SK-N-SH (cell line): ENCODE results near the gene CORO6. TPM values are rescaled to one million over a fixed set of nuclear protein-coding genes. Genes with fewer than 3 reads are reported as not detected.

ENCODE experiments used
- CTCF ChIA-PET: fragments of 300-600, 350-600 bp; formaldehyde crosslinking; extraction: SDS; loops from one replicate; lab custom pipeline; 2021; lab: Yijun Ruan, JAX
- POLR2A ChIA-PET: fragments of 350-600 bp; sonication (Branson Sonifier 250); formaldehyde crosslinking; extraction: SDS; loops from one replicate; lab custom pipeline; 2020; ENCODE audit warnings: antibody characterized with exemption, inconsistent platforms; lab: Yijun Ruan, JAX
- DNase-seq: peaks from one replicate; pipeline ENCODE4 v3.0.0; 2012
- H2AFZ ChIP-seq: fragments of 200-600 bp; sonication (generic); 2 replicates; pipeline ENCODE4 v1.8.1; 2016; ENCODE audit warnings: antibody characterized with exemption, mild to moderate bottlenecking, low read depth
- H3F3A ChIP-seq: fragments of 200-600 bp; sonication (generic); replicated peaks from 2 replicates; pipeline ENCODE3; 2016; ENCODE audit warnings: antibody characterized with exemption, mild to moderate bottlenecking; ENCODE audit not compliant: insufficient read depth
- H3K27ac ChIP-seq, 2 experiments: fragments of 200-500 bp in 1 of 2; fragments of 200-600 bp in 1 of 2; sonication (Bioruptor generic) in 1 of 2; sonication (generic), shearing (Covaris generic) in 1 of 2; 2 replicates each; pipeline versions ENCODE4 v1.5.1 to v1.6.1; 2014 to 2016; ENCODE audit warnings: low read depth in 2 of 2, inconsistent platforms in 1 of 2, low read length in 1 of 2, mild to moderate bottlenecking in 1 of 2, mixed read lengths in 1 of 2
- H3K27me3 ChIP-seq: fragments of 200-600 bp; sonication (generic), shearing (Covaris generic); 2 replicates; pipeline ENCODE4 v1.6.1; 2016; ENCODE audit warnings: mixed run types; ENCODE audit not compliant: insufficient read depth
- H3K36me3 ChIP-seq, 2 experiments: fragments of 200-500 bp in 1 of 2; fragments of 200-600 bp in 1 of 2; sonication (Bioruptor generic) in 1 of 2; sonication (generic) in 1 of 2; replicated peaks in 1 of 2; 2 replicates each; pipeline versions ENCODE3 to v1.5.1; 2014 to 2016; ENCODE audit warnings: low read length in 1 of 2, mild to moderate bottlenecking in 1 of 2; ENCODE audit not compliant: insufficient read depth in 2 of 2, control insufficient read depth in 1 of 2
- H3K4me1 ChIP-seq, 2 experiments: fragments of 200-500 bp in 1 of 2; fragments of 200-600 bp in 1 of 2; sonication (Bioruptor generic) in 1 of 2; sonication (generic), shearing (Covaris generic) in 1 of 2; 2 replicates each; pipeline versions ENCODE4 v1.5.1 to v1.6.1; 2014 to 2016; ENCODE audit warnings: low read depth in 1 of 2, low read length in 1 of 2, mixed run types in 1 of 2; ENCODE audit not compliant: insufficient read depth in 2 of 2, control insufficient read depth in 1 of 2
- H3K4me2 ChIP-seq: fragments of 200-600 bp; sonication (generic), shearing (Covaris generic); 2 replicates; pipeline ENCODE4 v1.6.1; 2017; ENCODE audit warnings: mixed run types
- H3K4me3 ChIP-seq, 2 experiments: fragments of 200-500 bp in 1 of 2; fragments of 200-600 bp in 1 of 2; sonication (Bioruptor generic) in 1 of 2; sonication (generic), shearing (Covaris generic) in 1 of 2; 2 replicates each; pipeline versions ENCODE4 v1.5.1 to v1.8.1; 2014 to 2016; ENCODE audit warnings: low read depth in 2 of 2, inconsistent platforms in 1 of 2, low read length in 1 of 2, mild to moderate bottlenecking in 1 of 2, mixed read lengths in 1 of 2, moderate library complexity in 1 of 2
- H3K79me2 ChIP-seq: fragments of 200-600 bp; sonication (generic); 2 replicates; pipeline ENCODE4 v1.8.1; 2017; ENCODE audit warnings: mild to moderate bottlenecking; ENCODE audit not compliant: insufficient read depth
- H3K9ac ChIP-seq: fragments of 200-600 bp; sonication (generic); 2 replicates; pipeline ENCODE4 v1.6.1; 2017; ENCODE audit warnings: mixed run types
- H3K9me2 ChIP-seq: fragments of 200-600 bp; sonication (generic); 2 replicates; pipeline ENCODE4 v1.6.1; 2017; ENCODE audit warnings: mixed run types
- H3K9me3 ChIP-seq: fragments of 200-600 bp; sonication (generic); 2 replicates; pipeline ENCODE4 v1.6.1; 2017; ENCODE audit warnings: mixed run types, mild to moderate bottlenecking, moderate library complexity
- H4K20me1 ChIP-seq: fragments of 200-600 bp; sonication (generic); 2 replicates; pipeline ENCODE4 v1.6.1; 2017; ENCODE audit warnings: mild to moderate bottlenecking, mixed run types; ENCODE audit not compliant: insufficient read depth
- CHD2 ChIP-seq: fragments of 150-350 bp; IDR thresholded peaks from 2 replicates; pipeline ENCODE4 v1.6.1; 2018; ENCODE audit warnings: low read length; ENCODE audit not compliant: partially characterized antibody
- EP300 ChIP-seq, 2 experiments: IDR thresholded peaks; 2 replicates each; pipeline versions ENCODE4 v1.4.0 to v1.6.1; 2012; ENCODE audit warnings: borderline replicate concordance in 1 of 2, low read depth in 1 of 2, low read length in 1 of 2
- FOSL2 ChIP-seq: IDR thresholded peaks from 2 replicates; pipeline ENCODE4 v1.4.0; 2012; ENCODE audit warnings: low read depth, mild to moderate bottlenecking, moderate library complexity, borderline replicate concordance
- FOXM1 ChIP-seq: IDR thresholded peaks from 2 replicates; pipeline ENCODE4 v1.4.0; 2012; ENCODE audit warnings: low read depth, mild to moderate bottlenecking
- GATA2 ChIP-seq: sonication (generic); formaldehyde crosslinking; IDR thresholded peaks from 2 replicates; pipeline ENCODE4 v1.5.0; 2020; ENCODE audit warnings: mild to moderate bottlenecking, missing genetic modification reagents
- IRF3 ChIP-seq: fragments of 150-350 bp; IDR thresholded peaks from 2 replicates; pipeline ENCODE4 v1.6.1; 2016; ENCODE audit warnings: mild to moderate bottlenecking, low read depth, low read length
- JUND ChIP-seq: IDR thresholded peaks from 2 replicates; pipeline ENCODE4 v1.4.0; 2012
- MEF2A ChIP-seq: IDR thresholded peaks from 2 replicates; pipeline ENCODE4 v1.4.0; 2012; ENCODE audit warnings: low read depth, borderline replicate concordance
- NRF1 ChIP-seq: IDR thresholded peaks from 2 replicates; pipeline ENCODE4 v1.6.1; 2012; ENCODE audit warnings: low read depth, mild to moderate bottlenecking, low read length
- PBX3 ChIP-seq: IDR thresholded peaks from 2 replicates; pipeline ENCODE4; 2012
- RFX5 ChIP-seq: IDR thresholded peaks from 2 replicates; pipeline ENCODE4 v1.6.1; 2012; ENCODE audit warnings: mild to moderate bottlenecking, improper control_type of control experiment, low read length
- SMC3 ChIP-seq: IDR thresholded peaks from 2 replicates; pipeline ENCODE4 v1.6.1; 2012; ENCODE audit warnings: low read depth, low read length, improper control_type of control experiment
- TAF1 ChIP-seq: IDR thresholded peaks from 2 replicates; pipeline ENCODE4 v1.6.1; 2012; ENCODE audit warnings: low read depth, mild to moderate bottlenecking, low read length, moderate library complexity, borderline replicate concordance
- ZBTB33 ChIP-seq: IDR thresholded peaks from 2 replicates; pipeline ENCODE4 v1.4.0; 2012; ENCODE audit warnings: low read depth, borderline replicate concordance
- polyA plus RNA-seq, 3 experiments: library from polyadenylated mRNA; depleted of rRNA; stranded (reverse); fragments of >200 nt; gene quantifications; 2 replicates each; pipeline ENCODE4 v1.2.3, GENCODE V29; 2012

Gene CORO6
- polyA plus RNA-seq, 1 of the 3 experiments (the other 2 are of a cell fraction), result 18.4 TPM

GRCh38 chr17:29669266-29669665 is 46.6 kb upstream of the CORO6 start:
- Histone ChIP-seq H3K27me3 (no peaks in the 10 kb centered on the region), H3K9me3 (no peaks in the 10 kb centered on the region), H3K27ac (no peak overlapping the region), H3K36me3 (peaks cover 28 to 39% of the 10 kb centered on the region in 2 experiments), H3K4me3 (no peak overlapping the region), H3K4me1 (peaks cover 0 to 17% of the 10 kb centered on the region in 2 experiments; a peak in 1 of 4 replicates), H3F3A (peaks cover 15% of the 10 kb centered on the region), H3K4me2 (no peak overlapping the region), H2AFZ (no peak overlapping the region), H3K9ac (no peak overlapping the region), H4K20me1 (no peaks in the 10 kb centered on the region), H3K9me2 (no peaks in the 10 kb centered on the region), H3K79me2 (no peaks in the 10 kb centered on the region)
- no peak for TF ChIP-seq NRF1
- no peak for TF ChIP-seq JUND
- TF ChIP-seq EP300 (IDR thresholded peaks at IDR 0.05; ENCODE audit: borderline replicate concordance in 1 of 2, low read depth in 1 of 2, low read length in 1 of 2), result no peak
- no peak for TF ChIP-seq GATA2
- TF ChIP-seq FOXM1, result no peak
- DNase-seq, result no peak
- POLR2A ChIA-PET, result no interaction called here
- CTCF ChIA-PET, result no interaction called here

- CTCF ChIA-PET, result interaction anchor here (0.8 to 1.1 kb wide), 2 partner anchors 15 to 263 kb away, joined by 3 to 4 read pairs; no protein-coding TSS in a partner anchor
- Histone ChIP-seq H3K27ac (no peak overlapping the region), H2AFZ (no peak overlapping the region), H3K4me2 (no peak overlapping the region), H3K36me3 (peaks cover 25 to 42% of the 10 kb centered on the region in 2 experiments), H3K9me3 (no peaks in the 10 kb centered on the region), H3K79me2 (no peaks in the 10 kb centered on the region), H3K4me1 (peaks cover 0 to 25% of the 10 kb centered on the region in 2 experiments; a peak in 2 of 4 replicates), H3K9ac (no peak overlapping the region)
- DNase-seq, result no peak
- POLR2A ChIA-PET, result no interaction called here
- TF ChIP-seq ZBTB33 (no peak), FOSL2 (no peak), MEF2A (no peak), CHD2 (no peak), TAF1 (no peak), JUND (no peak), PBX3 (no peak), IRF3 (no peak), RFX5 (no peak), SMC3 (no peak)
- TF ChIP-seq, all 33 proteins: peak for 0
- H4K20me1 ChIP-seq, result no peaks in the 10 kb centered on the region
- H3K9me2 ChIP-seq, result no peaks in the 10 kb centered on the region
- no peak overlapping the region for H3K4me3 ChIP-seq
- H3F3A ChIP-seq, result peaks cover 15% of the 10 kb centered on the region
- H3K27me3 ChIP-seq, result no peaks in the 10 kb centered on the region
Observed at GRCh38 chr17:29667969-29668368, 45.3 kb upstream of the CORO6 start.
